Measurements from ENCODE around the gene HIF1AN. TPM values are rescaled to one million over a fixed set of nuclear protein-coding genes. Genes with fewer than 3 reads are reported as not detected.

HIF1AN gene
- total and polyA plus RNA-seq, 2 of the 8 experiments (the other 6 are each of a cell fraction or from before 2014, with no cell fraction given), result 10.9 to 62.8 TPM

DNA sequence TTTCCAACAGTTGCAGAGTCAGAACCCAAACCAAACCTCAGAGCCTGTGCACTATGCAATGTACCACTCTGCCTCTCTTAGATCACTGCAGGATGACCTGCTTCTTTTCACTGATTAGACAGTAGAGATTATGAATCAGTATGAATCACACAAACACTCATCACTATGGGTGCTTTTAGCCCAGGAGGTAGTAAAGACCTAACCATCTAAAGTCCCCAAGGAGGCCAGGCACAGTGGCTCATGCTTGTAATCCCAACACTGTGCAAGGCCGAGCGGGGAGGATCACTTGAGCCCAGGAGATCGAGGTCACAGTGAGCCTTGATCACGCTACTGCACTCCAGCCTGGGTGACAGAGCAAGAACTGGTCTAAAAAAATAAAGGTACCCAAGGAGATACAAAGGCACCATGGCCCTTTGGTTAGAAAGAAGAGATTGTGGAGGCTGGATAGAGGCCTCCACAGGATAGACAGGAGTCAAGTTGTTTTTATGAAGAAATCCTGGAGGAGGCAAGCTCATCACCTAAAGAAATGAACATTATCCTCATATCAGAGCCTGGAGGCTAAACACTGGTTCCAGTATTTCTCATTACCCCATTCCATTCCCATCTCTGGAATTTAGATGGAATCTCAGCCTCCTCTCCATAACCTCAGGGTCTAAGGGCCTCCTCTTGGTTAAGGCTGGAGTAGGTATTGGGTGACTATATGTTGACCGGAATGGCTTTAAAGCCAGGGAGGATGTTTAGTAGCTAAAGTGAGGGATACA lies 29.0 kb upstream of the HIF1AN start:
- WGBS, 2 experiments (ENCODE audit: extremely low coverage in 1 of 2, insufficient coverage in 1 of 2, insufficient read length in 1 of 2, insufficient replicate concordance in 2 of 2, low coverage in 1 of 2, low lambda C conversion rate in 2 of 2, missing lambda C conversion rate in 1 of 2), result 90% methylated on average over 5 of the region's 5 CpGs; no CpG with 5 or more reads in 1 of the 2 experiments

More for the DNA sequence above, 29.0 kb upstream of the HIF1AN start:
- ChIA-PET POLR2A (ENCODE audit: partially characterized antibody) (interaction anchor here (0.9 to 2.5 kb wide), 2 partner anchors 20 to 133 kb away, joined by 5 to 9 read pairs; no protein-coding TSS in a partner anchor), CTCF (ENCODE audit: partially characterized antibody) (interaction anchor here (1.2 to 13.4 kb wide), 12 partner anchors 11 to 177 kb away, joined by 3 to 190 read pairs (median 25); partner anchors contain the start of gene SEC31B)
- Histone ChIP-seq H3K56ac (replicated peaks; ENCODE audit: insufficient read length, low read depth, low read length) (no peak overlapping the region), H2AK5ac (ENCODE audit: low read depth, low read length) (no peak overlapping the region), H3K9me3 (ENCODE audit: insufficient read depth in 2 of 2, low read depth in 1 of 2, low read length in 1 of 2) (no peaks in the 10 kb centered on the region), H3K23ac (ENCODE audit: insufficient read length) (no peak overlapping the region), H3K18ac (ENCODE audit: extremely low read depth, low read length) (no peak overlapping the region), H3K9ac (replicated peaks in 1 of 4; ENCODE audit: extremely low read depth in 1 of 4, low read depth in 3 of 4, low read length in 3 of 4) (no peak overlapping the region), H4K91ac (replicated peaks; ENCODE audit: insufficient read length, low read length) (no peak overlapping the region), H4K8ac (ENCODE audit: extremely low read depth, insufficient read depth, low read length) (no peak overlapping the region), H2BK120ac (replicated peaks; ENCODE audit: low read depth, low read length) (no peak overlapping the region), H2BK20ac (ENCODE audit: low read length) (no peak overlapping the region), H3K27ac (ENCODE audit: low read depth, low read length) (no peak overlapping the region), H2BK15ac (ENCODE audit: low read length) (no peak overlapping the region), H3K4ac (replicated peaks; ENCODE audit: insufficient read length, low read depth, low read length) (no peak overlapping the region), H3K14ac (ENCODE audit: insufficient read length) (no peak overlapping the region), H4K20me1 (replicated peaks in 1 of 2; ENCODE audit: control insufficient read depth in 1 of 2, insufficient read depth in 2 of 2, low read length in 2 of 2) (peaks cover 0 to 5% of the 10 kb centered on the region in 2 experiments), H2BK12ac (ENCODE audit: low read depth, low read length) (no peak overlapping the region), H3K4me2 (ENCODE audit: insufficient read depth in 1 of 2, low read depth in 2 of 2, low read length in 2 of 2) (no peak overlapping the region), H3K79me1 (ENCODE audit: low read depth, low read length) (no peaks in the 10 kb centered on the region), H3K23me2 (ENCODE audit: low read depth, low read length) (no peaks in the 10 kb centered on the region; the same call in 1 of the 2 replicates), H3K79me2 (ENCODE audit: control insufficient read depth in 1 of 2, insufficient read depth in 2 of 2, low read length in 2 of 2) (no peaks in the 10 kb centered on the region), H3K27me3 (replicated peaks in 1 of 4; ENCODE audit: control insufficient read depth in 3 of 4, extremely low read depth in 1 of 4, insufficient read depth in 3 of 4, low read length in 3 of 4) (peaks cover 0 to 11% (median 4%) of the 10 kb centered on the region in 4 experiments; a peak in 3 of 7 replicates), H2BK5ac (ENCODE audit: low read depth, low read length) (no peak overlapping the region), H3K4me1 (replicated peaks in 1 of 4; ENCODE audit: control insufficient read depth in 3 of 4, insufficient read depth in 4 of 4, low read length in 3 of 4) (no peaks in the 10 kb centered on the region; a peak in 1 of 7 replicates), H3K36me3 (ENCODE audit: control insufficient read depth in 2 of 4, insufficient read depth in 4 of 4, low read length in 3 of 4) (no peaks in the 10 kb centered on the region), H4K5ac (ENCODE audit: insufficient read length, low read depth, low read length) (no peak overlapping the region), H2AFZ (ENCODE audit: low read length) (no peak overlapping the region), H3K4me3 (ENCODE audit: extremely low read depth in 1 of 4, insufficient read depth in 2 of 4, low read depth in 3 of 4, low read length in 4 of 4) (no peak overlapping the region)
- no peak for DNase-seq (ENCODE audit: low read depth in 1 of 2, low spot score in 2 of 2)
- FAIRE-seq, result no peak
- TF ChIP-seq RNF2 (IDR thresholded peaks at IDR 0.05; ENCODE audit: borderline replicate concordance, low read depth, low read length, missing control alignments, poor library complexity, severe bottlenecking) (no peak), CBX8 (IDR thresholded peaks at IDR 0.05; ENCODE audit: borderline replicate concordance, low read depth, low read length) (no peak), MAFK (IDR thresholded peaks at IDR 0.05; ENCODE audit: low read depth, low read length) (no peak), TBP (IDR thresholded peaks at IDR 0.05; ENCODE audit: low read depth, low read length) (no peak), CEBPB (IDR thresholded peaks at IDR 0.05; ENCODE audit: low read depth, low read length) (no peak), ASH2L (IDR thresholded peaks at IDR 0.05; ENCODE audit: low read length) (no peak)
- TF ChIP-seq, protein P1, sequence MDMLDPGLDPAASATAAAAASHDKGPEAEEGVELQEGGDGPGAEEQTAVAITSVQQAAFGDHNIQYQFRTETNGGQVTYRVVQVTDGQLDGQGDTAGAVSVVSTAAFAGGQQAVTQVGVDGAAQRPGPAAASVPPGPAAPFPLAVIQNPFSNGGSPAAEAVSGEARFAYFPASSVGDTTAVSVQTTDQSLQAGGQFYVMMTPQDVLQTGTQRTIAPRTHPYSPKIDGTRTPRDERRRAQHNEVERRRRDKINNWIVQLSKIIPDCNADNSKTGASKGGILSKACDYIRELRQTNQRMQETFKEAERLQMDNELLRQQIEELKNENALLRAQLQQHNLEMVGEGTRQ (IDR thresholded peaks at IDR 0.05; ENCODE audit: low read length), result no peak

All from H1 (cell line).